ENCODE data around the gene COPG1.

The COPG1 gene

DNA sequence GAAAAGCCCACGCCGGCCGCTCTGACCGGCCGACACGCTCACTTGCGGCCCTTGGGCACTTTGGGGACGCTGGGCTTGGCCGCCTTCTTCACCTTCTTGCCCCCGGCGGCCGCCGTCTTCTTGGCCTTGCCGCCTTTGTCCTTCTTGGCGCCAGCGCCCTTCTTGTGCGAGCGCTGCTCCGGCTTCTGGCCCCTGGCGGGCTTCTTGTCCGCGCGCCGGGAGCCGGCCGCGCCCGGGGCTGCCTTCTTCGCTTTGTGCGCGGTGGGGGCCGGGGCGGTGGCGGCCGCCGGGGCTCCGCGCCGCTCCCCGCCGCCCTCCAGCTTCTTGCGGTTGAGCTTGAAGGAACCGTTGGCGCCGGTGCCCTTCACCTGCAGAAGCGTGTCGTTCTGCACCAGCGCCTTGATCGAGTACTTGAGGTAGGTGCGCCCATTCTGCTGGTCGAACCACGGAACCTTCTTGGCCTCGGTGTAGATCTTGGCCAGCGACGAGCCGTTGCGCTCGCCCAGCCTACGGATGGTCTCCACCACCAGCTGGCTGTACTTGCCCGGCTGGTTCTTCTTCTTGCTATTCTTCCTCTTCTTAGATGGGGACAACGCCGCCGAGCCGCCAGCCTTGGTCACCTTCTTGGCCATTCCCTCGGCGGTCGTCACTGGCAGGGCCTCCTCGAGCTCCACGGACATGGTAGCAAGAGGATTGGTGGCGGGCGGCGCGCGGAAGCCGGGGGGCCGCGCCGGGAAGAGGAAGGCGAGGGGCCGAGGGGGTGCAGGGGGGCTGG is 66.0 kb downstream of the COPG1 start:
- H3K4me3 ChIP-seq (ENCODE audit: low read depth, low read length, poor library complexity, severe bottlenecking), result peak overlapping the region; percentile 91
- H3K79me2 ChIP-seq (ENCODE audit: insufficient read depth, low read length), result no peaks in the 10 kb centered on the region
- no peaks in the 10 kb centered on the region for H3K9me2 ChIP-seq (ENCODE audit: low read depth, low read length)
- TF ChIP-seq, protein P1, sequence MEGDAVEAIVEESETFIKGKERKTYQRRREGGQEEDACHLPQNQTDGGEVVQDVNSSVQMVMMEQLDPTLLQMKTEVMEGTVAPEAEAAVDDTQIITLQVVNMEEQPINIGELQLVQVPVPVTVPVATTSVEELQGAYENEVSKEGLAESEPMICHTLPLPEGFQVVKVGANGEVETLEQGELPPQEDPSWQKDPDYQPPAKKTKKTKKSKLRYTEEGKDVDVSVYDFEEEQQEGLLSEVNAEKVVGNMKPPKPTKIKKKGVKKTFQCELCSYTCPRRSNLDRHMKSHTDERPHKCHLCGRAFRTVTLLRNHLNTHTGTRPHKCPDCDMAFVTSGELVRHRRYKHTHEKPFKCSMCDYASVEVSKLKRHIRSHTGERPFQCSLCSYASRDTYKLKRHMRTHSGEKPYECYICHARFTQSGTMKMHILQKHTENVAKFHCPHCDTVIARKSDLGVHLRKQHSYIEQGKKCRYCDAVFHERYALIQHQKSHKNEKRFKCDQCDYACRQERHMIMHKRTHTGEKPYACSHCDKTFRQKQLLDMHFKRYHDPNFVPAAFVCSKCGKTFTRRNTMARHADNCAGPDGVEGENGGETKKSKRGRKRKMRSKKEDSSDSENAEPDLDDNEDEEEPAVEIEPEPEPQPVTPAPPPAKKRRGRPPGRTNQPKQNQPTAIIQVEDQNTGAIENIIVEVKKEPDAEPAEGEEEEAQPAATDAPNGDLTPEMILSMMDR (IDR thresholded peaks at IDR 0.05; ENCODE audit: low read length), result no peak
- TF ChIP-seq EZH2 (IDR thresholded peaks at IDR 0.05; ENCODE audit: borderline replicate concordance, low read length), result no peak
- H3K9me3 ChIP-seq (ENCODE audit: low read length), result no peaks in the 10 kb centered on the region
- H3K36me3 ChIP-seq (ENCODE audit: insufficient read depth, low read length), result peaks cover 5% of the 10 kb centered on the region; the same call in 1 of the 2 replicates
- H4K20me1 ChIP-seq (ENCODE audit: insufficient read depth, low read length), result no peaks in the 10 kb centered on the region
- 0 out of 2 replicates have a peak, but pooled peaks cover 7% of the 10 kb centered on the region for H3F3A ChIP-seq (ENCODE audit: insufficient read depth, low read length)
- peak overlapping the region; percentile 89 for H3K27ac ChIP-seq (ENCODE audit: low read depth, low read length, poor library complexity, severe bottlenecking)
- peak overlapping the region; percentile 95 for H3K9ac ChIP-seq (ENCODE audit: low read length)
- H2AFZ ChIP-seq (ENCODE audit: low read length), result no peak overlapping the region
- peak overlapping the region; percentile 64 for H3K4me2 ChIP-seq (ENCODE audit: low read length)
- no peaks in the 10 kb centered on the region for H3K27me3 ChIP-seq (ENCODE audit: insufficient read depth, low read length)
- H3K4me1 ChIP-seq (ENCODE audit: insufficient read depth, low read length, severe bottlenecking), result peaks cover 26% of the 10 kb centered on the region

DNA sequence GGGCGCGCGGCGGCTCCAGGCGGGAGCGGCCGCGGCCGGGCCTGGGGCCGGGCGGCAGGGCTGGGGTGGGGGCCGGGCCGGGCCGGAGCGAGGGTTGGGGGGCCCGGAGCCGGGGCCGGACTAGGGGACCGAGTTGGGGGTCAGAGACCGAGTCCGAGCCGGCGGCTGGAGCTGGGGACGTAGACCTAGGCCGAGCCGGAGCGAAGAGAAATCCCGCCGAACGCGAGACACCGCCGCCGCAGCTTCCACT is 66.5 kb downstream of the COPG1 start:
- Histone ChIP-seq H3K27ac (ENCODE audit: low read depth, low read length, poor library complexity, severe bottlenecking) (peak overlapping the region; percentile 89), H3K36me3 (ENCODE audit: insufficient read depth, low read length) (peaks cover 11% of the 10 kb centered on the region; the same call in 1 of the 2 replicates), H3K9me2 (ENCODE audit: low read depth, low read length) (no peaks in the 10 kb centered on the region), H3K9ac (ENCODE audit: low read length) (peak overlapping the region; percentile 95), H2AFZ (ENCODE audit: low read length) (no peak overlapping the region), H3K27me3 (ENCODE audit: insufficient read depth, low read length) (no peaks in the 10 kb centered on the region), H4K20me1 (ENCODE audit: insufficient read depth, low read length) (no peaks in the 10 kb centered on the region), H3K4me3 (ENCODE audit: low read depth, low read length, poor library complexity, severe bottlenecking) (peak overlapping the region; percentile 91), H3K4me2 (ENCODE audit: low read length) (peak overlapping the region; percentile 64), H3K4me1 (ENCODE audit: insufficient read depth, low read length, severe bottlenecking) (peaks cover 26% of the 10 kb centered on the region), H3K9me3 (ENCODE audit: low read length) (no peaks in the 10 kb centered on the region), H3F3A (ENCODE audit: insufficient read depth, low read length) (0 out of 2 replicates have a peak, but pooled peaks cover 7% of the 10 kb centered on the region), H3K79me2 (ENCODE audit: insufficient read depth, low read length) (no peaks in the 10 kb centered on the region)
- TF ChIP-seq EZH2 (IDR thresholded peaks at IDR 0.05; ENCODE audit: borderline replicate concordance, low read length), result no peak
- TF ChIP-seq, protein P1 (IDR thresholded peaks at IDR 0.05; ENCODE audit: low read length), result no peak

GRCh38 chr3:129316248-129317013 is 67.0 kb downstream of the COPG1 start:
- Histone ChIP-seq H3K27me3 (ENCODE audit: insufficient read depth, low read length) (no peaks in the 10 kb centered on the region), H3K4me1 (ENCODE audit: insufficient read depth, low read length, severe bottlenecking) (peaks cover 26% of the 10 kb centered on the region), H3K4me3 (ENCODE audit: low read depth, low read length, poor library complexity, severe bottlenecking) (peak overlapping the region; percentile 91), H4K20me1 (ENCODE audit: insufficient read depth, low read length) (no peaks in the 10 kb centered on the region), H3K9me3 (ENCODE audit: low read length) (no peaks in the 10 kb centered on the region), H3K4me2 (ENCODE audit: low read length) (peak overlapping the region; percentile 64), H3F3A (ENCODE audit: insufficient read depth, low read length) (0 out of 2 replicates have a peak, but pooled peaks cover 7% of the 10 kb centered on the region), H3K9ac (ENCODE audit: low read length) (peak overlapping the region; percentile 95), H3K9me2 (ENCODE audit: low read depth, low read length) (no peaks in the 10 kb centered on the region), H3K36me3 (ENCODE audit: insufficient read depth, low read length) (peaks cover 15% of the 10 kb centered on the region; the same call in 1 of the 2 replicates), H3K27ac (ENCODE audit: low read depth, low read length, poor library complexity, severe bottlenecking) (peak overlapping the region; percentile 89), H3K79me2 (ENCODE audit: insufficient read depth, low read length) (no peaks in the 10 kb centered on the region), H2AFZ (ENCODE audit: low read length) (no peak overlapping the region; the same call in 1 of the 2 replicates)
- no peak for TF ChIP-seq EZH2 (IDR thresholded peaks at IDR 0.05; ENCODE audit: borderline replicate concordance, low read length)
- TF ChIP-seq, protein P1 (IDR thresholded peaks at IDR 0.05; ENCODE audit: low read length), result peak; percentile 99

Measured in OCI-LY1 (cell line).